HT1080 (cell line): ENCODE data around the gene MIDN. TPM values are rescaled to one million over a fixed set of nuclear protein-coding genes. Genes with fewer than 3 reads are reported as not detected.
A peak's percentile ranks its signal among the peaks of the same experiment; 100 is the strongest.
"Not testable (repeated sequence)": the region's sequence is repeated elsewhere in the genome, so short reads cannot be mapped to it uniquely, and the experiment has no call there.

Source experiments
- DNase-seq: peaks from one replicate; pipeline ENCODE4 v3.0.0-alpha.2; 2015; ENCODE audit warnings: low read depth
- polyA plus RNA-seq, 2 experiments: library from polyadenylated mRNA; depleted of rRNA; stranded (reverse); fragments of >200 nt; gene quantifications; 2 replicates each; pipeline ENCODE4 v1.2.3, GENCODE V29; 2015
- total RNA-seq: library from RNA; depleted of rRNA; stranded (reverse); fragments of >200 nt; shearing (Covaris generic); gene quantifications from 2 replicates; pipeline ENCODE4 v1.2.3, GENCODE V29; 2014; rRNA removed

MIDN gene
- total RNA-seq: 10.1 and 11.2 TPM in 2 replicates
- 39.7 and 46.2 TPM in 2 replicates for polyA plus RNA-seq (2015; cell fraction: cytosol; rRNA removed)
- 62.1 and 101 TPM in 2 replicates for polyA plus RNA-seq (2015; cell fraction: nucleus; rRNA removed)

DNA sequence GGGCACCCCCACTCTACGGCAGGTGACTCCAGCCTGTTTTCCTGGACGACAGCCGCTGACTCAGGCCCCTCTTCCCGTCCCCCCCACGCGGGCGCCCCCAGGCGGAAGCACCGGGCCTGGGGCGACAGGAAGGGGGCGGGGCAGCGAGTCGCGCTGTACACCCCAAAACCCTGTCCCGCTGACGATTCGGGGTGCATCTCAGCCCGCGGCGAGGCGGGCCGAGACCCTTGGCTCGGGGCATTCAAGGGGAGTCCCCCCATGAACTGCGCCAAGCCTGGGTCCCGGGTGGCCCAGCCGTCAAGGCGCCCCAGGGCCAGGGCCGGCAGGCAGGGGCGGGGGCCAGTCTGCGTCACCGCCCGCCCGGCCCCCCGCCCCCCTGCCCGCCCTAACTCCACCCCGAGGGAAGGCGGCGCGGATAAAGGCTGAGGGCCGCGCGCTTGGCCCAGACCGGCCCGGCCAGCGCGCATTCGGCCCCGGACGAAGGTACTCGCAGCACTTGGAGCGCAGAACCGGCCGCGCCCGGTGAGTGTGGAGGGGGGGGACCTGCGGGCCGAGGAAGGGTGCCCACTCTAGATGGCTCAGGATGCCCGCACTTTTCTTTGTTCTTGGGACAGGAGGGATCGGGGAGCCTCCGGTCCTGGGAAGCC is at the start of gene MIDN:
MIDN (plus strand) TSS at position 445 of the 647 bp plus-strand sequence. CDS start 1,714 bp downstream, outside the sequence.
- DNase-seq: peak; percentile 80

DNA sequence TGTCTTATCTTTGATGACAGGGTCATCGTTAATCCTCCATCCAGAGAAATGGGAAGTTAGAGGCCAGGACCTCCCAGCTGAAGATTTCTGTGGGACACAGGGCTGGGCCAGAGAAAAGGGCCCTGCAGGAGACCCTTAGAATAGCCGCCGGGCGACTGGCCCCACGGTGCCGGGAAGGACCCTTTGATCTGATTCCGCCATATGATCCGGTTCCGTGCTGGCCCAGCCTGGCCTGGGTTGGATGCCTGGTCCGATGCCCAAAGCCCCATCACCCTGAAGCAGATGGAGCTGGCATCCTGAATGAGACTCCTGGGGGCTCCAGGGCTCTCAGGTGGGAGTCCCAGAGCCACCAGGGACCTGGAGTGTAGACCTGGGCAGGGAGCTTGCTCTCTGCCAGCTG is 48.9 kb upstream of the MIDN start:
- DNase-seq: no peak

DNA sequence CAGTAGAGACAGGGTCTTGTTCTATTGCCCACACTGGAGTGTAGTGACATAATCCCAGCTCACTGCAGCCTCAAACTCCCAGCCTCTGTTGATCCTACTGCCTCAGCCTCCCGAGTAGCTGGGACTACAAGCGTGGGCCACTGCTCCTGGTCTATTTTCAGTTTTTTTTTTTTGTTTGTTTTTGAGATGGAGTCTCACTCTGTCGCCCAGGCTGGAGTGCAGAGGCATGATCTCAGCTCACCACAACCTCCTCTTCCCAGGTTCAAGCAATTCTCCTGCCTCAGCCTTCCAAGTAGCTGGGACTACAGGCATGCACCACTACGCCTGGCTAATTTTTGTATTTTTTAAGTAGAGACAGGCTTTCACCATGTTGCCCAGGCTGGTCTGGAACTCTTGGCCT is 47.8 kb upstream of the MIDN start:
- DNase-seq: not testable (repeated sequence)

DNA sequence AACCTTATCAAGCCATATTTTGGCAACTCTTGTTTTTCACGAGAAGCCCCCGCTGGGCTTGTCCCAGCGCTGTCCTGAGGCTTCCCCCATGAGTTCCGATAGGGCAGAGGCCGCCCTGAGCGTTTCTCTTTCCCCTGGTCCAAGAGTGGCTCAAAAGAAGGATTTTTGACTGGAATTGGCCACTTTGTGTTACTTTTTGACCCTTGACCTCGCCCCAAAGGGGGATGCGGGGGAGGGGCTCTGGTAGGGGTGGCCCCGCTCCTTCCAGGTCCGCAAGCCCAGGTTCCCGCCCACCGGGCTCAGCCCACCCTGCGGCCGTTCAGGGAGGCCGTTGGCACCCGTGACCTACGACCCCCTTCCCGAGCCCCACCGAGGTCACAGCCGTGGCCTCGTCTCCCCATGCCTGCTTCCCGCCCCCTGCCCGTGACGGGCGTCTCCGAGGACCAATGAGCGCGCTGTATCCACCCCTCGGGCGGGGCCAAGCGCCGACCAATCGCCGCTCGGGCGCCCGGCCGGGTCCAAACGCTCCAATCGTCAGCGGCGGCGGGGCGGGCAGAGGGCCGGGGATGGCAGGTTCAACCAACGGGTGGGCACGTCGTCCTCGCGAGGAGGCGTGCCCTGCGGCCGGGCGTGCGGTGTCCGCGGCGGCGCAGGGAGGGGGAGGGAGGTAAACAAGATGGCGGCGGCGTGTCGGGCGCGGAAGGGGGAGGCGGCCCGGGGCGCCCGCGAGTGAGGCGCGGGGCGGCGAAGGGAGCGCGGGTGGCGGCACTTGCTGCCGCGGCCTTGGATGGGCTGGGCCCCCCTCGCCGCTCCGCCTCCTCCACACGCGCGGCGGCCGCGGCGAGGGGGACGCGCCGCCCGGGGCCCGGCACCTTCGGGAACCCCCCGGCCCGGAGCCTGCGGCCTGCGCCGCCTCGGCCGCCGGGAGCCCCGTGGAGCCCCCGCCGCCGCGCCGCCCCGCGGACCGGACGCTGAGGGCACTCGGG is 43.0 kb upstream of the MIDN start, which contains the start of gene STK11:
STK11 (plus strand) TSS at position 665 of the 986 bp plus-strand sequence. CDS start 1,136 bp downstream, outside the sequence.
- DNase-seq: peak; percentile 93

DNA sequence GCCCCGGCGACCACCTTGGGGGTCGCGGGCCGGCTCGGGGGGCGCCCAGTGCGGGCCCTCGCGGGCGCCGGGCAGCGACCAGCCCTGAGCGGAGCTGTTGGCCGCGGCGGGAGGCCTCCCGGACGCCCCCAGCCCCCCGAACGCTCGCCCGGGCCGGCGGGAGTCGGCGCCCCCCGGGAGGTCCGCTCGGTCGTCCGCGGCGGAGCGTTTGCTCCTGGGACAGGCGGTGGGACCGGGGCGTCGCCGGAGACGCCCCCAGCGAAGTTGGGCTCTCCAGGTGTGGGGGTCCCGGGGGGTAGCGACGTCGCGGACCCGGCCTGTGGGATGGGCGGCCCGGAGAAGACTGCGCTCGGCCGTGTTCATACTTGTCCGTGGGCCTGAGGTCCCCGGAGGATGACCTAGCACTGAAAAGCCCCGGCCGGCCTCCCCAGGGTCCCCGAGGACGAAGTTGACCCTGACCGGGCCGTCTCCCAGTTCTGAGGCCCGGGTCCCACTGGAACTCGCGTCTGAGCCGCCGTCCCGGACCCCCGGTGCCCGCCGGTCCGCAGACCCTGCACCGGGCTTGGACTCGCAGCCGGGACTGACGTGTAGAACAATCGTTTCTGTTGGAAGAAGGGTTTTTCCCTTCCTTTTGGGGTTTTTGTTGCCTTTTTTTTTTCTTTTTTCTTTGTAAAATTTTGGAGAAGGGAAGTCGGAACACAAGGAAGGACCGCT is 42.1 kb upstream of the MIDN start:
- DNase-seq: no peak

DNA sequence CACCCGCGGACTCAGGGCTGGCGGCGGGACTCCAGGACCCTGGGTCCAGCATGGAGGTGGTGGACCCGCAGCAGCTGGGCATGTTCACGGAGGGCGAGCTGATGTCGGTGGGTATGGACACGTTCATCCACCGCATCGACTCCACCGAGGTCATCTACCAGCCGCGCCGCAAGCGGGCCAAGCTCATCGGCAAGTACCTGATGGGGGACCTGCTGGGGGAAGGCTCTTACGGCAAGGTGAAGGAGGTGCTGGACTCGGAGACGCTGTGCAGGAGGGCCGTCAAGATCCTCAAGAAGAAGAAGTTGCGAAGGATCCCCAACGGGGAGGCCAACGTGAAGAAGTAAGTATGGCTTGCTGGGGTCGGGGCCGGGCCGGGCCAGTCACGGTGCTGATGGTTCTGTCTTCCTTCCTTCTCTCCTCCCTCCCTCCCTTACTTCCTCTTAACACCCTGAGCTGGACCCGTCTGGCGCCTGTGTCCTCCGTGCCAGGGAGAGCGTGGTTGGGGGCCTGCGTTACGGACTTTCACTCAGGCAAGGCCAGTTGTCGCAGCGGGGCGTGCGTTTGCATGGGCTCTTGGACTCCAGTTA is 41.4 kb upstream of the MIDN start:
- DNase-seq: no peak

DNA sequence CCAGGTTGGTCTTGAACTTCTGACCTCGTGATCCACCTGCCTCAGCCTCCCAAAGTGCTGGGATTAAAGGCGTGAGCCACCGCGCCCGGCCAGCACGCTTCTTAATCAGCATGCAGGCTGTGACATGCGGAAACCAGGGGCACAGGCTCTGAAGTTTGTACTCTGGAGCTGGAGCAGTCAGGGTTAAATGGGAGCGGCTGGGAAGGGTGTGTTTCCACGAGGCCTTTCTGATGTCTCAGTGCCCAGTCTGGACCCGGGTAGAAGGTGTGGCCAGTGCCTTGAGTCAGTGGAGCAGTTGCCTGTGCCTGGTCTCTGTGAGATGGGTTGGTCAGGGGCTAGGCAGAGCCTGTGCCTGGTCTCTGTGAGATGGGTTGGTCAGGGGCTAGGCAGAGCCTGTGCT is 39.6 kb upstream of the MIDN start:
- DNase-seq: not testable (repeated sequence)

DNA sequence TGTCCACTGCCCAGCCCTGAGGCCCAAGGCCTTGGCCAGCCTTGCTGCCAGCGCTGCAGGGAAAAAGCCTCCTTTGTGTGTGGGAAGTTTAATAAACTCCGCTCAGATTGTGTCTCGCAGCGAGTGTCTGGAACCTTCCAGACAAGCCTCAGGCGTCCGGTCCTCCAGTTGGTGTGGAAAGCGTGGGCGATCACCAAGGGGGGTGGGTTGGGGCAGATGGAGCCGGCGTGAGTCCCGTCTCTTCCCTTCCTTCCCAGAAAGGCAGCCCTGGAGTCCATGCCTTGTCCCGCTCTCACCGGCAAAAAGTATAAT is 38.2 kb upstream of the MIDN start:
- DNase-seq: no peak

DNA sequence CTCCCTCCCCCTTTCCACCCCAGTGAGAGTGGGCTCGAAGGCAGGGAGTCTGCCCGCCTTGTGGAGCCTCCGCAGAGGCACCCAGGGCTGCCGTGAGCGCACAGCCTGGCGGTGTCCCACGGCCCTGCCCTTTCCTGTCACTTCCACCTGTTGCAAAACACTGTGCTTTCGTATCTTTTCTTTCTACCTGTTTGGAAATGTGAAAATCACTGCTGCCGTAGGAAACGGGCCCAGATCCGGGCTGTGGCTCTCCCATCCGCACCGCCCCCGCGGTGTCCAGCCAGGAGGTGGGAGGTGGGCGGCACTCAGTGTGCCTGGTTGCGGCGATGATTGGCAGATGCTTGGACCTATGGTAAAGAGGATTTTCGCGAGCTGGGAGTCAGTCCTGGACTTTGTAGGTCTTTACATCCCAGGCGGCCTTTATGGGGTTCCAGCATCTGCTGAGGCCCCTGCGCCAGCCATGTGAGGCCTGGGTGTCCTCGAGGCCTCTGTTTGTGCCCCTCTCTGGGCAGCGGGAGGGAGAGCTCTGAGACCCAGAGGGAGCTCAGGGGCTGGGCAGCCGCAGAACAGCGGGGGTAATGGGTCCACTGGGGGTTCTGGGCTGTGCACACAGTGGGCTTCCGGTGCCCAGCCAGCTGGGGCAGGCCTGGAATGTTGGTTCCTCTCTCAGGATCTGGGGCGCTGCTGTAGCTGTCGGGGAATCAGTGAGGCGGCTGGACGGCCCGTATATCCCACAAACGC is 36.7 kb upstream of the MIDN start:
- DNase-seq: no peak

DNA sequence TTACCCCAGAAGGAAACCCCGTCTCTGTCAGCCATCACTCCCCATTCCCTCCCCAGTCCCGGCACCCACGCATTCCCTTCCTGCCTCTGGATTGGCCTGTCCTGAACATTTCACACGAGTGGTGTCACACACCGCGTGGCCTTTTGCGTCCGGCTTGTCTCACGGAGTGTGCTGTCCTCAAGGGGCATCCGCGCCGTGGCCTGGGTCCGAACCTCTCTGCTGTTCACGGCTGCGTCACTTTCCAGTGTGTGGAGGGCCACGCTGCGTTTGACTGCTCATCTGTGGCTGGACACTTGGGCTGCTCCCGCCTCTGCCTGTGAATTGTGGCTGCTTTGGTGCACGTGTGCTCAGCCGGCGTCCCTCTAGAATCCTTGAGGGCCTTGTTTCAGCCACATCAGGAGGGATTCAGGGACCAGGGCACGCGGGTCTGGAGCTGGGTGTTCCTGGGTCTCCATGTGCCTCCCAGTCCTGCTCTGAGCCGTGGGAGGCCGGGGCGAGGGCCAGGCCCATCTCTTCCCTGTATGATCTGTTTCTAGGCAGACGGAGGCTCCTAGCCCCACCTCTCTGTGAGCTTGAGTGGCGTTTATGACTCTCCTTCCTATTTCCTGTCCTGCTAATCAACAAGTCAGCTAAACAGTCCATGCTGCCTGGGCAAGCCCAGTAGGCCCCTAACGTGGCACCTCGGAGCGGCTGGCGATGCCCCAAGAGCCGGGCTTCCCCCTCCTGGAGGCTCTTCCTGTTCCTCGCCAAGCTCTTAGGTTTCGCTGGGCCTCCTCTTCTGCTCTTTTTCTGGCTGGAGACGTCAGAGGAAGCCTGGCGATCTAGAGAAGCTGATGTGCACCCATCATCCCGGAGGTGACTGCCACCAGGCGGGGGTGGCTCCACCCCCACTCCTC is 34.7 kb upstream of the MIDN start:
- peak; percentile 79 for DNase-seq

DNA sequence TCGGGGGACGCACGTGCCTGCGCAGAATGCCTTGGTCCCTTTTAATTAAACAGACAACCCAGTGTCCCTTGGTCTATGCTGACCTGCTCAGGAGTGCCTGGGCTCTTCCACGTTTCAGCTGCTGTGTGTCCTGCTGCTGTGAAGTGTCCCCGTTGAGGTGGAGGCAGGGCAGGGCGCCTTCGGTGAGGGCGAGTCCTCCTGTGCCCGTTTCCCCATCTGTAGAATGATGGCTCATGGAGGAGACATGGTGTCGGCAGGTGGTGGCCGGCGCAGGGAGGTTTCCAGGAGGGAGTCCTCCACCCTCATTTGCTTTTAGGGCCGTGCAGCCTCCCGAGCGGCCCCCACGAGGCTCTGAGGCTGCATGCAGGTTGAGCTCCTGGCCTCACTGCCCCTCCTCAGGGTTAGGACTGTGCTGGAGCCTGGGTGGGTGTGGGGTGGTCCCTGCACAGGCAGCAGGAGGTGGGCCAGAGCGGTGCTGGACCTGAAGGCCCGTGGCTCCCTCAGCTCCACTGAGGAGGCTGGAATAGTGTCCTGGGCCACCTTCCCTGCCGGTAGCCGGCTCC is 34.0 kb upstream of the MIDN start:
- DNase-seq: no peak

DNA sequence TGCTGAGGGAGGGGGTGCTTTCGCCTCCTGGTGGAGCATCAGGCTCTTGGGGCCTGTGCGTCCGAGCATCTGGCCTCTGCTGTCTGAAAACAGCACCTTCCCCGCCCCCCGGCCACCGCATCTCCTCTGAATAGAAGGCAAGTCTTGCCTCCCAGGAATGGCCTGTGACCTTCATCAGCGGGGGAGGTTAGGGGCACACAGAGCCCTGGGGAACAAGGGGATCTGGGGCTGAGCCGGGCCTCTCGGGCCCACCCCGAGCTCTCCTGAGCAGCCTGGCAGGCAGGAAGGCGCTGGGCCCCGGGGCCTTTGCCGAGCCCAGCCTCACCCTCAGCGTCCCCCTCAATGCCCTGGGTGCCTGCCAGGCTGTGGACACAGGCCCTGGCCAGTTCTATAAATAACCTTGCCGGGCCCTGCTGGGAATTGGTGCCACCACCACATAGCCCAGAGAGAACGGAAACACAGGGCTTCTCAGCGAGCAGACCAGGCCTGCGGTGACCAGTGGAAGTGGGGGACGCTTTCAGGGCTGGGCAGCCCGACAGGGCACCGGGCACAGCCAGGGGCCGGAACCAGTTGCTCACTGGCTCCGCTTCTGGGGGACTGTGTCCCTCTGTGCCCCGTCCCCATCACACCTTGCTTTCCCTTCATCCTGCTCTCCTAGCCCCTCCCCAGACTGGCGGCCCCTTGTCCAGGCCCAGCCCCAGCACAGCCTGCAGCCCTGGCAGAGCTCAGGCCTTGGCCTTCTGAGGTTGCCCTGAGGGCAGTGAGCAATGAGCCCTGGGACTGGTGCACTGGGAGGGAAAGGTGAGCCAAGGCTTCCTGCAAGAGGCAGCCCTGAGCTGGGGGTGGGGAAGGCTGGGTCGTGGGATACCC is 33.3 kb upstream of the MIDN start:
- DNase-seq: peak; percentile 30

DNA sequence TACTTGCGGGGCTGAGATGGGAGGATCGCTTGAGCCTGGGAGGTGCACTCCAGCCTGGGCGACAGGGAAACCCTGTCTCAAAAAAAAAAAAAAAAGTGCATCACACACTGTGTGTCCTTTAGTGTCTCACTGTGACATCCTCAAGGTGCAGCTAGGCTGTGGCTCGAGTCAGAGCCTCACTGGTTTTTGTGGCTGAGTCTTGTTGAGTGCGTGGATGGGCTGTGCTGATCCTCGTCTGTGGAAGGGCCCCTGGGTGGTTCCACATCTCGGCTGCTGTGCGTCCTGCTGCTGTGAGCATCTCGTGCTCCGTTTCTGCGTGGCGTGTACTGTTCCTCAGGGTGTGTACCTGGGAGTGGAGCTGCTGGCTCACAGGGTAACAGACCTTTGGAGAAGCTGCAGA is 31.6 kb upstream of the MIDN start:
- no peak for DNase-seq

DNA sequence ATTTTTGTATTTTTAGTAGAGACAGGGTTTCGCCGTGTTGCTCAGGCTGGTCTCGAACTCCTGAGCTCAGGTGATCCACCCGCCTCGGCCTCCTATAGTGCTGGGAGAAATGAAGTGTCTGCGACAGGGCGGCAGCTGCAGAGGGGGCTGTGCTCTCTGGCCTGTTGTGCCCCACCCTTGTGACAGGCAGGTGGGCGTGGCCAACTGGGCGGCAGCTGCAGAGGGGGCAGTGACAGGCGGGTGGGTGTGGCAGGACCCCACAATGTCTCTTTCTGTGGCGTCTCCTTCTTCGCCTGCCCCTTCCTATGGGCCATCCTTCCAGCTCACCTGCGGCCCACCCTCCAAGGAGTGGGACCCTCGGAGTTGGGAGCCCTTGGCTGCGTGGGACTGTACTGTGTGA is 31.0 kb upstream of the MIDN start:
- no peak for DNase-seq

DNA sequence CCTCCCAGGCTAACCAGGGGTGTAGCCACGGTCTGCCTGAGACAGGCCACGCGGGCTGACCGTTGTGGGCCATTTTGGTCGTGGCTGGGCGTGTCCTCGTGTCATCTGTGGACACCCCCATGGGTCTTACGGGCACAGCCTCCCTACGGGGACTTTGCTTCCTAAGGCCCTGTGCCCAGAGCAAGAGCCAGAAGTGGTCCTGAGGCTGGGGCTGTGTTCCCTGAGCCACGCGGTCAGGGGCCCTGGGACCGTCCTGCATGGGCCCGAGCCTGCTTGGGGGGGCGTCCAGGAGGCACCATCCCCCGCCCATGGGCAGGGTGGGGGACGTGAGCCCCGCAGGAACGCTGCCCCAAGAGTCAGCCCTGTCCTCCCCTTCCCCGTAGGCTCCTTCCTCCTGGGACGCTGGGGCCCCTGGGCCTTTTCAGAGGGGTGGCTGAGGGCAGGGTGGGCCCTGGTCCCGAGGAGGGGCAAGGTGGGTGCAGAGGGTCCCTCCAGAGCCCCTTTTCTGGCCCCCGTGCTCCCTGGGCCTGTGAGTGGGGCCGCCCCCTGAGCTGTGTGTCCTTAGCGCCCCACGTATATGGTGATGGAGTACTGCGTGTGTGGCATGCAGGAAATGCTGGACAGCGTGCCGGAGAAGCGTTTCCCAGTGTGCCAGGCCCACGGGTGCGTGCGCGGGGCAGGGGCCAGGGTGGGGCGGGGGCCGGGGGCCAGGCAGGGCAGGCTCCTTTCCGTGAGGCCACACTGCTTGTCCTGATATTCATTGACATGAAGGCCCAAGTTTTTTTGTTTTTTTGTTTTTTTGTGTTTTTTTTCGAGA is 29.4 kb upstream of the MIDN start:
- no peak for DNase-seq

DNA sequence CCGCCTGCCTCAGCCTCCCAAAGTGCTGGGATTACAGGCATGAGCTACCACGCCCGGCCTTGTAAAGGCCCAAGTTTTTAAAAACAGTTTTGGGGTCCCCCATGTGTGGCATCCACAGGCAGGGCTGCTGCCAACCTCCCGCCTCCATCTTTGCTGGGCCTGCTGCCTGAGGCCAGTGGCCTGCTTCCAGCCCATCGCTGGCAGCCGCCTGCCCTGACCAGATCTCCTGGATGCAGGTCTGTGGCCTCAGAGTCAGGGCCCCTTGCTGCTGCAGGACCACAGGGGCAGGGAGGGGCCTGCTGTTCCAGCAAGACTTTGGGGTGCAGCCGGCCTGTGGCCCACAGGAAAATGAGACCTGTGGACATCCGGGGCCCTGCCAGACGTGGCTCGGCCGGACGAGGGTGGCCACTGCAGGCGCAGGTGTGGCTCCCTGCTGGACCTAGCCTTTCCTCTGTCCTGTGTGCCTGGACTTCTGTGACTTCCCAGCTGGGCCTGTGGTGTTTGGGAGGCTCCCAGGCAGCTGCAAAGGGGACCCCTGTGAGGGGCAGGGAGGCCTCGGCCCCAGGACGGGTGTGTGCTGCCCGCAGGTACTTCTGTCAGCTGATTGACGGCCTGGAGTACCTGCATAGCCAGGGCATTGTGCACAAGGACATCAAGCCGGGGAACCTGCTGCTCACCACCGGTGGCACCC is 28.5 kb upstream of the MIDN start:
- DNase-seq: no peak

DNA sequence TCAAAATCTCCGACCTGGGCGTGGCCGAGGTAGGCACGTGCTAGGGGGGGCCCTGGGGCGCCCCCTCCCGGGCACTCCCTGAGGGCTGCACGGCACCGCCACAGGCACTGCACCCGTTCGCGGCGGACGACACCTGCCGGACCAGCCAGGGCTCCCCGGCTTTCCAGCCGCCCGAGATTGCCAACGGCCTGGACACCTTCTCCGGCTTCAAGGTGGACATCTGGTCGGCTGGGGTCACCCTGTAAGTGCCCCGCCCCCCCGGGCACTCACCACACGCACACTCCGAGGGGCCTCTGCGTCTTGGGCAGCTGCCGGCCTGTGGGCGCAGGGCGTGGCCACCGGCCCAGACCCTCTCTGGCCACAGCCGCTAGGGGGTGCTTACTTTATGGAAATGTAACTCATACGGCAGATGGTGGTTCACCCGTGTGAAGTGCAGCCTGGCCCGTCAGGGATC is 27.9 kb upstream of the MIDN start:
- no peak for DNase-seq
